Renal cortex interstitium (tissue), 11 donors: ENCODE measurements around the gene TBC1D22A. TPM values are rescaled to one million over a fixed set of nuclear protein-coding genes. Genes with fewer than 3 reads are reported as not detected.

Experiments
- DNase-seq, 11 donors: peaks; one replicate each; pipeline ENCODE4 v3.0.0-alpha.2; 2013; ENCODE audit warnings: low read depth in 9 of 11, low spot score in 4 of 11; ENCODE audit errors: extremely low read depth in 1 of 11
- polyA plus RNA-seq, 3 donors: library from polyadenylated mRNA; unstranded; fragments of 120-200 nt; gene quantifications; one replicate each; pipeline ENCODE4 v1.2.1, GENCODE V29; 2013; ENCODE audit not compliant: insufficient read length in 3 of 3

TBC1D22A gene
- polyA plus RNA-seq, 3 donors = 16.1 to 19.0 (median 19.0) TPM

GRCh38 chr22:47000256-47000655, 237.8 kb downstream of the TBC1D22A start:
- DNase-seq = no peak

- DNase-seq = no peak
Observed at GRCh38 chr22:47000888-47001287, 238.4 kb downstream of the TBC1D22A start.

- no peak for DNase-seq
Observed at GRCh38 chr22:47001288-47001687, 238.8 kb downstream of the TBC1D22A start.

- DNase-seq = no peak
Observed at GRCh38 chr22:47002692-47003091, 240.2 kb downstream of the TBC1D22A start.

- no peak for DNase-seq
Observed at GRCh38 chr22:47005506-47006408, 243.3 kb downstream of the TBC1D22A start.

GRCh38 chr22:47006433-47006832, 244.0 kb downstream of the TBC1D22A start:
- DNase-seq = no peak

GRCh38 chr22:47006869-47007268, 244.4 kb downstream of the TBC1D22A start:
- DNase-seq = no peak

GRCh38 chr22:47007496-47007895, 245.0 kb downstream of the TBC1D22A start:
- DNase-seq = no peak

- no peak for DNase-seq
Observed at GRCh38 chr22:47008208-47008885, 245.9 kb downstream of the TBC1D22A start.

GRCh38 chr22:47009304-47010101, 247.1 kb downstream of the TBC1D22A start:
- DNase-seq = no peak

- DNase-seq = no peak
Observed at GRCh38 chr22:47010211-47010610, 247.8 kb downstream of the TBC1D22A start.

GRCh38 chr22:47011131-47011858, 248.8 kb downstream of the TBC1D22A start:
- no peak for DNase-seq

- no peak for DNase-seq
Observed at GRCh38 chr22:47011859-47012258, 249.4 kb downstream of the TBC1D22A start.

GRCh38 chr22:47012589-47013370, 250.3 kb downstream of the TBC1D22A start:
- no peak for DNase-seq

- no peak for DNase-seq
Observed at GRCh38 chr22:47013861-47014635, 251.6 kb downstream of the TBC1D22A start.

- DNase-seq = no peak
Observed at GRCh38 chr22:47014636-47015345, 252.3 kb downstream of the TBC1D22A start.
